Fibroblast of lung (primary cell): Measurements from ENCODE around the gene RPA3. TPM values are rescaled to one million over a fixed set of nuclear protein-coding genes. Genes with fewer than 3 reads are reported as not detected.

Experiments
- DNase-seq, 2 donors: peaks; one replicate each; pipeline versions ENCODE4 v3.0.0 to v3.0.0-alpha.2; 2010; ENCODE audit warnings: low read depth in 2 of 2
- H2AFZ ChIP-seq: 2 replicates; pipeline ENCODE4 v1.5.1; 2012; ENCODE audit warnings: low read length, control low read depth, inconsistent platforms
- H3K27ac ChIP-seq: 2 replicates; pipeline ENCODE4 v1.5.1; 2011; ENCODE audit warnings: low read length, control low read depth; ENCODE audit not compliant: insufficient read depth
- H3K27me3 ChIP-seq: 2 replicates; pipeline ENCODE4 v1.5.1; 2011; ENCODE audit warnings: mild to moderate bottlenecking, low read length; ENCODE audit not compliant: control insufficient read depth, insufficient read depth
- H3K36me3 ChIP-seq: 2 replicates; pipeline ENCODE4 v1.5.1; 2011; ENCODE audit warnings: low read length; ENCODE audit not compliant: control insufficient read depth, insufficient read depth
- H3K4me1 ChIP-seq: 2 replicates; pipeline ENCODE4 v1.5.1; 2011; ENCODE audit warnings: low read length; ENCODE audit not compliant: control insufficient read depth, insufficient read depth; ENCODE audit errors: extremely low read depth
- H3K4me2 ChIP-seq: 2 replicates; pipeline ENCODE4 v1.5.1; 2011; ENCODE audit warnings: low read length, control low read depth; ENCODE audit not compliant: insufficient read depth; ENCODE audit errors: extremely low read depth
- H3K4me3 ChIP-seq, 4 experiments: fragments of 200-600 bp in 1 of 4; sonication (generic) in 1 of 4; replicated peaks in 1 of 4; 2 replicates each; pipeline ENCODE4 v1.5.1; 2011 to 2016; ENCODE audit warnings: low read length in 4 of 4, low read depth in 3 of 4, mild to moderate bottlenecking in 3 of 4, control low read depth in 2 of 4, inconsistent platforms in 1 of 4, mixed read lengths in 1 of 4; ENCODE audit not compliant: insufficient read depth in 1 of 4; ENCODE audit errors: control extremely low read depth in 1 of 4
- H3K79me2 ChIP-seq: 2 replicates; pipeline ENCODE4 v1.5.1; 2012; ENCODE audit warnings: mild to moderate bottlenecking, low read length, inconsistent platforms; ENCODE audit not compliant: control insufficient read depth, insufficient read depth
- H3K9ac ChIP-seq: 2 replicates; pipeline ENCODE4 v1.5.1; 2011; ENCODE audit warnings: mild to moderate bottlenecking, low read length, control low read depth; ENCODE audit not compliant: insufficient read depth
- H3K9me3 ChIP-seq: 2 replicates; pipeline ENCODE4 v1.5.1; 2012; ENCODE audit warnings: low read depth, low read length; ENCODE audit not compliant: control insufficient read depth, insufficient read depth
- H4K20me1 ChIP-seq: 2 replicates; pipeline ENCODE4 v1.5.1; 2011; ENCODE audit warnings: low read length; ENCODE audit not compliant: control insufficient read depth, insufficient read depth; ENCODE audit errors: extremely low read depth
- CTCF ChIP-seq, 2 donors: IDR thresholded peaks in 1 of 2; conservative IDR thresholded peaks in 1 of 2; 1 replicate in 1 of 2; 2 replicates in 1 of 2; pipeline ENCODE4 v1.5.1; 2011 to 2012; ENCODE audit warnings: low read length in 2 of 2, control low read depth in 1 of 2, inconsistent platforms in 1 of 2, low read depth in 1 of 2, mild to moderate bottlenecking in 1 of 2
- EZH2 ChIP-seq: IDR thresholded peaks from 2 replicates; pipeline ENCODE4 v1.5.1; 2012; ENCODE audit warnings: low read length, control low read depth, mild to moderate bottlenecking; ENCODE audit errors: missing control alignments
- polyA plus RNA-seq, 2 donors: library from polyadenylated mRNA; depleted of rRNA in 1 of 2; stranded (reverse) in 1 of 2; unstranded in 1 of 2; fragments of >200 nt; gene quantifications; 2 replicates each; pipeline ENCODE4 v1.2.1, GENCODE V29; 2011 to 2012; ENCODE audit warnings: missing spikeins in 1 of 2
- total RNA-seq: library from RNA; depleted of rRNA; stranded (reverse); fragments of >200 nt; gene quantifications from 2 replicates; pipeline ENCODE4 v1.2.1, GENCODE V29; 2014

The RPA3 gene
- total and polyA plus RNA-seq, 2 donors (not counting 1 experiment from before 2014, with no cell fraction given), result 19.0 to 23.9 TPM

- Histone ChIP-seq H3K9me3 (no peaks in the 10 kb centered on the region), H3K36me3 (no peaks in the 10 kb centered on the region), H3K4me1 (peaks cover 4% of the 10 kb centered on the region), H2AFZ (no peak overlapping the region), H3K4me3 (no peak overlapping the region), H3K4me2 (no peak overlapping the region), H3K9ac (no peak overlapping the region), H3K79me2 (no peaks in the 10 kb centered on the region), H3K27ac (no peak overlapping the region), H3K27me3 (no peaks in the 10 kb centered on the region), H4K20me1 (no peaks in the 10 kb centered on the region)
- TF ChIP-seq EZH2 (no peak), CTCF (conservative IDR thresholded peaks at IDR 0.05 in 1 of 2, IDR thresholded peaks at IDR 0.05 in 1 of 2; ENCODE audit: low read depth in 1 of 2, low read length in 2 of 2) (no peak)
- DNase-seq, result no peak
Observed at GRCh38 chr7:7706556-7707172, 11.7 kb downstream of the RPA3 start.

- Histone ChIP-seq H3K79me2 (no peaks in the 10 kb centered on the region), H3K9ac (no peak overlapping the region), H3K36me3 (no peaks in the 10 kb centered on the region), H3K4me2 (no peak overlapping the region), H3K9me3 (no peaks in the 10 kb centered on the region), H3K27me3 (no peaks in the 10 kb centered on the region), H3K27ac (no peak overlapping the region), H3K4me3 (no peak overlapping the region), H2AFZ (no peak overlapping the region), H4K20me1 (no peaks in the 10 kb centered on the region), H3K4me1 (peaks cover 4% of the 10 kb centered on the region)
- DNase-seq, result no peak
- no peak for TF ChIP-seq CTCF (conservative IDR thresholded peaks at IDR 0.05 in 1 of 2, IDR thresholded peaks at IDR 0.05 in 1 of 2; ENCODE audit: low read depth in 1 of 2, low read length in 2 of 2)
- no peak for TF ChIP-seq EZH2
Observed at GRCh38 chr7:7706101-7706511, 12.3 kb downstream of the RPA3 start.

GRCh38 chr7:7705318-7705717, 13.1 kb downstream of the RPA3 start:
- Histone ChIP-seq H3K4me1 (peaks cover 4% of the 10 kb centered on the region), H3K9ac (no peak overlapping the region), H3K4me2 (no peak overlapping the region), H3K79me2 (no peaks in the 10 kb centered on the region), H3K27me3 (no peaks in the 10 kb centered on the region), H3K36me3 (no peaks in the 10 kb centered on the region), H3K9me3 (no peaks in the 10 kb centered on the region), H3K27ac (no peak overlapping the region), H3K4me3 (no peak overlapping the region), H4K20me1 (no peaks in the 10 kb centered on the region), H2AFZ (no peak overlapping the region)
- no peak for TF ChIP-seq CTCF (conservative IDR thresholded peaks at IDR 0.05 in 1 of 2, IDR thresholded peaks at IDR 0.05 in 1 of 2; ENCODE audit: low read depth in 1 of 2, low read length in 2 of 2)
- TF ChIP-seq EZH2, result no peak
- peak in 1 of 2 donors; percentile 74 for DNase-seq
